ENCODE results near the gene TSPEAR.

DNA sequence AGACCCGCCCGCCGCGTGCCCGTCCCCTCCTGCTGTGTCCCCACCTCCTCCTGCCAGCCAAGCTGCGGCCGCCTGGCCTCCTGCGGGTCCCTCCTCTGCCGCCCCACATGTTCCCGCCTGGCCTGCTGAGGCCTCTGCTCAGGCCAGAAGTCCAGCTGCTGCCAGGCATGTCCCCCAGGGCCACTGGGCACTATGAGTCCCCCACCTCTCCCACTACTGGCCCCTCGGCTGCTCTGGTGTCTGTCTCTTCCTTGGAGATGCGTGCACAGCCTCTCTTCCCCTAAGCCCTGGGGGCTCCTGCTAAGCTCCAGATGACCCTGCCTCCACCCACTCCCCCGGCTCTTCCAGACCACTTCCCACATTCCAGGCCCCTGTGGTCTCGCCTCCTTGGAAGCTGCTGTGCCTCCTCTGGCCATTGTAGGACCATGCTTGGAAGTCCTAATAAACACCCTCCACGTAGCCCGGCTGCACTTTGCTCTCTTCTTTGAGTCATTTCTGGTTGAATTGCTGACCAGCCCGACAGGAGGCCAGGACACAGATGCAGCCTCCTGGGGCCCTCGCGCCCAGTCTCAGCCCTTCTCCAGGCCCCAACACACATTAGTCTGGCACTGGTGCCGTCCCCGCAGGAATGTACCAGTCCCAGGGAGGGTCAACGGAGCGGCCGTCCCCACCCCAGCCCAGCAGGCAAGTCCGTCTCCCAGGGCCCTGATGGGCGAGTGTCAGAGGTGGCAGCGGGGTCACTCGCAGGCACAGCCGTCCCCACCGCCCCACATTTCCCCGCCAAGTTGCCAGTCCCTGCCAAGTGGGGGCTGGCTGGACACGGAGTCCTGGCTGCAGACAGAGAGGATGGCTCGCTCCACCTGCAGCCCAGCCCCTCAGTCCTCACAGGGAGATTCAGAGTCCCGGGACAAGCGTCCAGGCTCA is 13.3 kb downstream of the TSPEAR start:
- TF ChIP-seq, protein P1, sequence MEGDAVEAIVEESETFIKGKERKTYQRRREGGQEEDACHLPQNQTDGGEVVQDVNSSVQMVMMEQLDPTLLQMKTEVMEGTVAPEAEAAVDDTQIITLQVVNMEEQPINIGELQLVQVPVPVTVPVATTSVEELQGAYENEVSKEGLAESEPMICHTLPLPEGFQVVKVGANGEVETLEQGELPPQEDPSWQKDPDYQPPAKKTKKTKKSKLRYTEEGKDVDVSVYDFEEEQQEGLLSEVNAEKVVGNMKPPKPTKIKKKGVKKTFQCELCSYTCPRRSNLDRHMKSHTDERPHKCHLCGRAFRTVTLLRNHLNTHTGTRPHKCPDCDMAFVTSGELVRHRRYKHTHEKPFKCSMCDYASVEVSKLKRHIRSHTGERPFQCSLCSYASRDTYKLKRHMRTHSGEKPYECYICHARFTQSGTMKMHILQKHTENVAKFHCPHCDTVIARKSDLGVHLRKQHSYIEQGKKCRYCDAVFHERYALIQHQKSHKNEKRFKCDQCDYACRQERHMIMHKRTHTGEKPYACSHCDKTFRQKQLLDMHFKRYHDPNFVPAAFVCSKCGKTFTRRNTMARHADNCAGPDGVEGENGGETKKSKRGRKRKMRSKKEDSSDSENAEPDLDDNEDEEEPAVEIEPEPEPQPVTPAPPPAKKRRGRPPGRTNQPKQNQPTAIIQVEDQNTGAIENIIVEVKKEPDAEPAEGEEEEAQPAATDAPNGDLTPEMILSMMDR (IDR thresholded peaks at IDR 0.05) = no peak
- TF ChIP-seq POLR2A (IDR thresholded peaks at IDR 0.05; ENCODE audit: low read depth) (no peak), POLR2AphosphoS5 (IDR thresholded peaks at IDR 0.05) (no peak)
